HCT116 (cell line): ENCODE measurements around the gene CREBBP.

Source experiments
- CTCF ChIP-seq, 3 experiments: fragments of 200-600 bp in 1 of 3; sonication (generic) in 1 of 3; IDR thresholded peaks in 2 of 3; conservative IDR thresholded peaks in 1 of 3; 2 replicates each; pipeline ENCODE4 v1.5.1; 2012 to 2017; ENCODE audit warnings: low read depth in 2 of 3, low read length in 2 of 3, antibody characterized with exemption in 1 of 3, borderline replicate concordance in 1 of 3, control low read depth in 1 of 3, mild to moderate bottlenecking in 1 of 3, mixed read lengths in 1 of 3, mixed run types in 1 of 3, moderate library complexity in 1 of 3; ENCODE audit not compliant: insufficient read depth in 1 of 3
- ELF1 ChIP-seq: IDR thresholded peaks from 2 replicates; pipeline ENCODE4 v1.6.1; 2012; ENCODE audit warnings: low read depth, borderline replicate concordance
- EZH2 ChIP-seq: fragments of 200-600 bp; sonication (generic); IDR thresholded peaks from 2 replicates; pipeline ENCODE4 v1.6.1; 2017; ENCODE audit warnings: antibody characterized with exemption, mixed run types
- EZH2phosphoT487 ChIP-seq: fragments of 200-600 bp; IDR thresholded peaks from 2 replicates; pipeline ENCODE4 v1.6.1; 2018; ENCODE audit warnings: antibody characterized with exemption, borderline replicate concordance
- FOSL1 ChIP-seq: IDR thresholded peaks from 2 replicates; pipeline ENCODE4 v1.6.1; 2012; ENCODE audit warnings: low read depth
- POLR2A ChIP-seq: IDR thresholded peaks from 2 replicates; pipeline ENCODE4 v1.7.0; 2011; ENCODE audit warnings: borderline replicate concordance; ENCODE audit not compliant: insufficient read depth, insufficient read length; ENCODE audit errors: extremely low read depth
- POLR2AphosphoS5 ChIP-seq: IDR thresholded peaks from 2 replicates; pipeline ENCODE4 v1.6.1; 2011; ENCODE audit warnings: mild to moderate bottlenecking, low read depth, low read length, moderate library complexity
- REST ChIP-seq: IDR thresholded peaks from 2 replicates; pipeline ENCODE4 v1.6.1; 2012; ENCODE audit warnings: low read depth
- SIN3A ChIP-seq: IDR thresholded peaks from 2 replicates; pipeline ENCODE4 v1.6.1; 2012; ENCODE audit warnings: low read depth
- SP1 ChIP-seq: IDR thresholded peaks from 2 replicates; pipeline ENCODE4 v1.6.1; 2012; ENCODE audit warnings: low read depth
- YY1 ChIP-seq: IDR thresholded peaks from 2 replicates; pipeline ENCODE4 v1.6.1; 2011; ENCODE audit warnings: low read length, low read depth, moderate library complexity, mild to moderate bottlenecking; ENCODE audit not compliant: insufficient replicate concordance; ENCODE audit errors: extremely low read depth
- ZBTB33 ChIP-seq: IDR thresholded peaks from 2 replicates; pipeline ENCODE4 v1.6.1; 2011; ENCODE audit warnings: mild to moderate bottlenecking, low read length, moderate library complexity; ENCODE audit not compliant: insufficient replicate concordance; ENCODE audit errors: extremely low read depth

- TF ChIP-seq ELF1 (no peak), CTCF (IDR thresholded peaks at IDR 0.05 in 2 of 3, conservative IDR thresholded peaks at IDR 0.05 in 1 of 3; ENCODE audit: borderline replicate concordance in 1 of 3, insufficient read depth in 1 of 3, low read depth in 2 of 3, low read length in 2 of 3) (no peak), POLR2A (no peak), FOSL1 (no peak), YY1 (no peak), SP1 (no peak), REST (no peak), EZH2phosphoT487 (no peak), ZBTB33 (no peak), SIN3A (no peak), EZH2 (no peak), POLR2AphosphoS5 (no peak)
These were observed 91.7 kb downstream of the CREBBP start for GRCh38 chr16:3788711-3789374.
